BJ (cell line): Measurements from ENCODE around the gene KHDC4. TPM values are rescaled to one million over a fixed set of nuclear protein-coding genes. Genes with fewer than 3 reads are reported as not detected.

Source experiments
- CTCF ChIA-PET: fragments of 350-600 bp; formaldehyde crosslinking; extraction: SDS; loops from one replicate; lab custom pipeline; 2021; ENCODE audit warnings: antibody characterized with exemption, inconsistent platforms; lab: Yijun Ruan, JAX
- POLR2A ChIA-PET: fragments of 300-600 bp; sonication (Branson Sonifier 250); formaldehyde crosslinking; extraction: SDS; loops from one replicate; lab custom pipeline; 2021; ENCODE audit warnings: antibody characterized with exemption; lab: Charles Lee
- DNase-seq: peaks from one replicate; pipeline ENCODE4 v3.0.0-alpha.2; 2011; ENCODE audit warnings: low read depth
- H3K27me3 ChIP-seq: 2 replicates; pipeline ENCODE4 v1.6.0; 2011; ENCODE audit warnings: low read length; ENCODE audit not compliant: control insufficient read depth, insufficient read depth
- H3K36me3 ChIP-seq: 2 replicates; pipeline ENCODE4 v1.5.1; 2011; ENCODE audit warnings: low read length; ENCODE audit not compliant: control insufficient read depth, insufficient read depth
- H3K4me3 ChIP-seq: 2 replicates; pipeline ENCODE4 v1.5.1; 2011; ENCODE audit warnings: low read depth, mild to moderate bottlenecking, control low read depth, low read length
- CTCF ChIP-seq: IDR thresholded peaks from 2 replicates; pipeline ENCODE4 v1.5.1; 2011; ENCODE audit warnings: low read depth, mild to moderate bottlenecking, control low read depth, inconsistent platforms, low read length, moderate library complexity; ENCODE audit not compliant: insufficient read depth
- polyA plus RNA-seq: library from polyadenylated mRNA; depleted of rRNA; stranded (reverse); fragments of >200 nt; gene quantifications from 2 replicates; pipeline ENCODE4 v1.2.3, GENCODE V29; 2011

Gene KHDC4
- polyA plus RNA-seq, 1 experiment, result 39.0 TPM

GRCh38 chr1:155968670-155969069 lies 34.5 kb upstream of the KHDC4 start:
- no peaks in the 10 kb centered on the region for H3K27me3 ChIP-seq
- ChIA-PET CTCF (interaction anchor here (1.6 to 2.5 kb wide), 3 partner anchors 14 to 30 kb away, joined by 5 to 9 read pairs (median 8); partner anchors contain the start of gene RXFP4), POLR2A (no interaction called here)
- DNase-seq, result no peak
- peaks cover 52% of the 10 kb centered on the region for H3K36me3 ChIP-seq
- H3K4me3 ChIP-seq, result no peak overlapping the region
- TF ChIP-seq CTCF, result no peak

- H3K27me3 ChIP-seq, result no peaks in the 10 kb centered on the region
- POLR2A ChIA-PET, result no interaction called here
- TF ChIP-seq CTCF, result no peak
- no peak for DNase-seq
- peaks cover 49% of the 10 kb centered on the region for H3K36me3 ChIP-seq
- H3K4me3 ChIP-seq, result no peak overlapping the region
- CTCF ChIA-PET, result interaction anchor here (0.6 to 2.5 kb wide), 5 partner anchors 15 to 967 kb away, joined by 3 to 8 read pairs (median 4); partner anchors contain the start of gene RXFP4
Observed at GRCh38 chr1:155968051-155968400, 33.8 kb upstream of the KHDC4 start.

GRCh38 chr1:155967341-155968050 lies 33.3 kb upstream of the KHDC4 start:
- no peak for DNase-seq
- H3K27me3 ChIP-seq, result no peaks in the 10 kb centered on the region
- H3K36me3 ChIP-seq, result peaks cover 54% of the 10 kb centered on the region
- ChIA-PET CTCF (interaction anchor here (0.6 to 2.5 kb wide), 7 partner anchors 16 to 966 kb away, joined by 3 to 10 read pairs (median 4); partner anchors contain the start of gene RXFP4), POLR2A (no interaction called here)
- no peak for TF ChIP-seq CTCF
- no peak overlapping the region for H3K4me3 ChIP-seq

GRCh38 chr1:155966750-155967149 lies 32.5 kb upstream of the KHDC4 start:
- Histone ChIP-seq H3K27me3 (no peaks in the 10 kb centered on the region), H3K4me3 (no peak overlapping the region), H3K36me3 (peaks cover 55% of the 10 kb centered on the region)
- TF ChIP-seq CTCF, result no peak
- no peak for DNase-seq
- ChIA-PET POLR2A (no interaction called here), CTCF (interaction anchor here (1.0 to 2.0 kb wide), 3 partner anchors 14 to 29 kb away, joined by 3 to 10 read pairs (median 3); no protein-coding TSS in a partner anchor)

- peak; percentile 11; the same call in 1 of the 2 replicates for TF ChIP-seq CTCF
- DNase-seq, result no peak
- POLR2A ChIA-PET, result no interaction called here
- no peak overlapping the region for H3K4me3 ChIP-seq
- CTCF ChIA-PET, result interaction anchor here (1.2 to 2.0 kb wide), 3 partner anchors 11 to 23 kb away, joined by 3 to 10 read pairs (median 3); no protein-coding TSS in a partner anchor
- no peaks in the 10 kb centered on the region for H3K27me3 ChIP-seq
- peaks cover 59% of the 10 kb centered on the region for H3K36me3 ChIP-seq
Observed at GRCh38 chr1:155966135-155966534, 31.9 kb upstream of the KHDC4 start.
